HepG2 (cell line): Measurements from ENCODE around the gene FNDC3A. TPM values are rescaled to one million over a fixed set of nuclear protein-coding genes. Genes with fewer than 3 reads are reported as not detected.

Experiments used
- ATAC-seq: fragments of 200-7000 bp; cut with Tn5 transposase; 3 replicates; pipeline ENCODE4 v1.9.1; 2020; ENCODE audit warnings: mild to moderate bottlenecking, moderate library complexity
- BruUV-seq: library from RNA; stranded (reverse); fragments of 400-500 nt; replicated peaks from 2 replicates; lab custom pipeline; 2021; lab: Mats Ljungman, UMichigan
- CTCF ChIA-PET: fragments of 300-600 bp; formaldehyde crosslinking; extraction: SDS; loops from one replicate; lab custom pipeline; 2021; ENCODE audit warnings: low total read pairs, inconsistent platforms, low intra/inter-chr PET ratio; lab: Yijun Ruan, JAX
- POLR2A ChIA-PET: fragments of 350-600 bp; sonication (Branson Sonifier 250); formaldehyde crosslinking; loops from one replicate; lab custom pipeline; 2020; ENCODE audit warnings: antibody characterized with exemption, inconsistent platforms; lab: Yijun Ruan, JAX
- DNase-seq: peaks from one replicate; pipeline ENCODE4 v3.0.0-alpha.2; 2015; ENCODE audit warnings: low spot score
- FAIRE-seq: peaks from 3 replicates; lab custom pipeline; 2011; peaks lifted over from hg19 to GRCh38; lab: Jason Lieb, UNC
- H2AFZ ChIP-seq: one replicate; pipeline ENCODE4 v1.6.1; 2011; ENCODE audit warnings: low read length, inconsistent platforms
- H3K27ac ChIP-seq: fragments of 300-600 bp; 3 replicates; pipeline ENCODE4 v1.8.0; 2011; ENCODE audit warnings: mixed run types, mild to moderate bottlenecking, mixed read lengths, low read length, inconsistent platforms; ENCODE audit not compliant: insufficient read depth; ENCODE audit errors: extremely low read length
- H3K27me3 ChIP-seq, 2 experiments: fragments of 200-600 bp in 1 of 2; 2 replicates in 1 of 2; 3 replicates in 1 of 2; pipeline versions ENCODE4 v1.6.0 to v1.8.0; 2011; ENCODE audit warnings: low read length in 2 of 2, mild to moderate bottlenecking in 2 of 2, moderate library complexity in 2 of 2, inconsistent platforms in 1 of 2; ENCODE audit not compliant: insufficient read depth in 2 of 2, control insufficient read depth in 1 of 2
- H3K36me3 ChIP-seq, 2 experiments: fragments of 200-600 bp in 1 of 2; replicated peaks in 1 of 2; 2 replicates in 1 of 2; 3 replicates in 1 of 2; pipeline versions ENCODE4 v1.5.1 to v1.8.0; 2011; ENCODE audit warnings: low read length in 2 of 2, inconsistent platforms in 1 of 2; ENCODE audit not compliant: insufficient read depth in 2 of 2, control insufficient read depth in 1 of 2
- H3K4me1 ChIP-seq: 2 replicates; pipeline ENCODE4 v1.5.1; 2012; ENCODE audit warnings: low read length, inconsistent platforms; ENCODE audit not compliant: insufficient read depth
- H3K4me2 ChIP-seq: 2 replicates; pipeline ENCODE4 v1.6.0; 2011; ENCODE audit warnings: low read depth, low read length, inconsistent platforms
- H3K4me3 ChIP-seq, 3 experiments: fragments of 200-600 bp in 1 of 3; sonication (generic), shearing (Covaris generic) in 1 of 3; replicated peaks in 1 of 3; 2 replicates each; pipeline ENCODE4 v1.5.1; 2011 to 2016; ENCODE audit warnings: low read length in 3 of 3, inconsistent platforms in 2 of 3, low read depth in 2 of 3, mild to moderate bottlenecking in 2 of 3, control low read depth in 1 of 3, mixed read lengths in 1 of 3; ENCODE audit not compliant: insufficient read depth in 1 of 3
- H3K79me2 ChIP-seq: one replicate; pipeline ENCODE4 v1.6.1; 2011; ENCODE audit warnings: low read length, inconsistent platforms; ENCODE audit not compliant: insufficient read depth
- H3K9ac ChIP-seq: 2 replicates; pipeline ENCODE4 v1.6.0; 2011; ENCODE audit warnings: mild to moderate bottlenecking, low read depth, low read length, inconsistent platforms; ENCODE audit not compliant: insufficient read depth
- H3K9me3 ChIP-seq: 2 replicates; pipeline ENCODE4 v1.5.1; 2012; ENCODE audit warnings: mild to moderate bottlenecking, low read length
- H4K20me1 ChIP-seq: 2 replicates; pipeline ENCODE4 v1.6.0; 2011; ENCODE audit warnings: inconsistent platforms, mild to moderate bottlenecking, low read length, moderate library complexity; ENCODE audit not compliant: insufficient read depth
- GABPB1 ChIP-seq: IDR thresholded peaks from 2 replicates; pipeline ENCODE4 v1.6.1; 2016; ENCODE audit warnings: mild to moderate bottlenecking, missing genetic modification reagents, moderate library complexity, missing compliant biosample characterization
- KLF9 ChIP-seq: IDR thresholded peaks from 2 replicates; pipeline ENCODE4 v1.6.1; 2016; ENCODE audit warnings: low read depth
- MEF2D ChIP-seq: sonication (generic); formaldehyde crosslinking; IDR thresholded peaks from 2 replicates; pipeline ENCODE4 v1.5.1; 2020; ENCODE audit warnings: mild to moderate bottlenecking, missing genetic modification reagents
- MIXL1 ChIP-seq: IDR thresholded peaks from 2 replicates; pipeline ENCODE4 v1.6.1; 2016
- MYNN ChIP-seq: sonication (generic); formaldehyde crosslinking; IDR thresholded peaks from 2 replicates; pipeline ENCODE4 v1.4.0; 2020; ENCODE audit warnings: mild to moderate bottlenecking, low read depth, missing genetic modification reagents
- ZKSCAN5 ChIP-seq: sonication (generic); formaldehyde crosslinking; IDR thresholded peaks from 2 replicates; pipeline ENCODE4 v1.5.1; 2020; ENCODE audit warnings: mild to moderate bottlenecking, missing genetic modification reagents
- WGBS: methylation state at CpG from one replicate; pipeline ENCODE4 v1.1.6; 2017; ENCODE audit warnings: low lambda C conversion rate; 5-methylcytosine and 5-hydroxymethylcytosine counted together
- in situ Hi-C: cut with HindIII; loops from 2 replicates; pipeline ENCODE4 v1.10.0; 2017; ENCODE audit warnings: low pct_unique_long_range_greater_than_20kb; ENCODE audit not compliant: extremely low pct_ligation_motif_present
- intact Hi-C: fragments of 100-400 bp; cut with micrococcal nuclease; formaldehyde crosslinking; loops from one replicate; pipeline ENCODE4 v1.10.0; 2022; ENCODE audit not compliant: unreplicated experiment
- polyA plus RNA-seq, 8 experiments: library from polyadenylated mRNA; depleted of rRNA in 3 of 8; stranded (reverse) in 7 of 8; unstranded in 1 of 8; fragments of >200 nt; fragmentation: Illumina TruSeq in 4 of 8; extraction: Trizol in 4 of 8; gene quantifications; 2 replicates each; pipeline versions ENCODE4 v1.2.1 to v1.2.3, GENCODE V29; 2011 to 2016; ENCODE audit warnings: low read depth in 4 of 8, missing spikeins in 1 of 8, mixed read lengths in 1 of 8; ENCODE audit not compliant: insufficient read depth in 1 of 8
- total RNA-seq, 5 experiments: library from RNA; depleted of rRNA; stranded (reverse); fragments of >200 nt; fragmentation: Illumina TruSeq; extraction: Trizol; gene quantifications; 2 replicates each; pipeline ENCODE4 v1.2.3, GENCODE V29; 2016; ENCODE audit warnings: low read depth in 1 of 5
- TF ChIP-seq, protein P1 (sequence below): sonication (generic); formaldehyde crosslinking; IDR thresholded peaks from 2 replicates; pipeline ENCODE4 v1.5.1; 2020; ENCODE audit warnings: missing genetic modification reagents, mild to moderate bottlenecking, borderline replicate concordance
- TF ChIP-seq, protein P2 (sequence below): sonication (generic); formaldehyde crosslinking; IDR thresholded peaks from 2 replicates; pipeline ENCODE4 v1.4.0; 2020; ENCODE audit warnings: missing genetic modification reagents
- TF ChIP-seq, protein P3 (sequence below): sonication (generic); formaldehyde crosslinking; IDR thresholded peaks from 2 replicates; pipeline ENCODE4 v1.5.0; 2020; ENCODE audit warnings: mild to moderate bottlenecking, missing genetic modification reagents, borderline replicate concordance
- TF ChIP-seq, protein P4 (sequence below): sonication (generic); formaldehyde crosslinking; IDR thresholded peaks from 2 replicates; pipeline ENCODE4 v1.5.1; 2020; ENCODE audit warnings: mild to moderate bottlenecking, missing genetic modification reagents, borderline replicate concordance

FNDC3A gene
- total and polyA plus RNA-seq, 2 of the 13 experiments (the other 11 are each of a cell fraction or from before 2014, with no cell fraction given): 36.7 to 39.3 TPM

DNA sequence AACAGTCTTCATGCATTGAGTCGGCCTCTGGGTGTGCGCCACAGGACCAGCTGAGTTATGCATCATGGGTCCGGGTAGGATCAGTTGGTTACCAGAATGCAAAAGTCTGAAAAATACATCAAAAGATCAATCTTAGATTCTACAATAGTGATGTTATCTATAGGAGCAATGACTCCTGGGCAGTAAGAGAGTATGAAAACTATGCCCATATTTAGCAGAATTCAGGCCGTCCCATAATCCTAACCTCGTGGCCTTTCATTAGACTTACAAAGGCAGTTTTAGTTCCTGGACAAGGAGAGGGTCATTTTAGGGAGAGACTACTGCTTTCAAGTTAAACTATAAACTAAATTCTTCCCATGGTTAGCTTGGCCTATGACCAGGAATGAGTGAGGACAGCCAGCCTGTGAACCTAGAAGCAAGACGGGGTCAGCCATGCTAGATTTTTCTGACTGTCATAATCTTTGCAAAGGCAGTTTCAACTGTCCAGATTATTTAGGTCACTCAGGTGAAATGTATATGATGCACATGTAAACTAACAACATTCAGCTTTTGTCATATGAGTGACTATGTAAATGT is 260.2 kb downstream of the FNDC3A start (continued):
- TF ChIP-seq, protein P1, sequence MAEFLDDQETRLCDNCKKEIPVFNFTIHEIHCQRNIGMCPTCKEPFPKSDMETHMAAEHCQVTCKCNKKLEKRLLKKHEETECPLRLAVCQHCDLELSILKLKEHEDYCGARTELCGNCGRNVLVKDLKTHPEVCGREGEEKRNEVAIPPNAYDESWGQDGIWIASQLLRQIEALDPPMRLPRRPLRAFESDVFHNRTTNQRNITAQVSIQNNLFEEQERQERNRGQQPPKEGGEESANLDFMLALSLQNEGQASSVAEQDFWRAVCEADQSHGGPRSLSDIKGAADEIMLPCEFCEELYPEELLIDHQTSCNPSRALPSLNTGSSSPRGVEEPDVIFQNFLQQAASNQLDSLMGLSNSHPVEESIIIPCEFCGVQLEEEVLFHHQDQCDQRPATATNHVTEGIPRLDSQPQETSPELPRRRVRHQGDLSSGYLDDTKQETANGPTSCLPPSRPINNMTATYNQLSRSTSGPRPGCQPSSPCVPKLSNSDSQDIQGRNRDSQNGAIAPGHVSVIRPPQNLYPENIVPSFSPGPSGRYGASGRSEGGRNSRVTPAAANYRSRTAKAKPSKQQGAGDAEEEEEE (CRISPR knock-in tag): no peak
- TF ChIP-seq, all 625 proteins: peak for 0

DNA sequence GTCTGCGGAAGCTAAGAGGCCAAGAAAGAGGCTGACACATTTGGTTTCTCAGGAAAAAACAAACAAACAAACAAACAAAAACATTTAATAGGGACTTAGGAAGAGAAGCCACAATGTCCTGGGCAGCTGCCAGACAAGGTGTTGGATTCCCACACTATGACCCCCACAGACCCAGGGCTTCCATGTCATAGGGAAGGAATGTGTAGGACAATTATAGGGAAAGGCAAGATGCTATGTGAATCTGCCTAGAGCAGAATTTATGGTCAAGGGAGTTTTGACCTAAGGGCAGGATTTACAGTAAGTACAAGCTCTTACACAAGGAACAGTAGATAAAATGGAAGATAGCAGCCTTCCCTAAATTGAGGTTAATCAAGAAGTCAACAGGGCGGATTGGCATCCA is 262.9 kb downstream of the FNDC3A start:
- H3K4me3 ChIP-seq: no peak overlapping the region
- ATAC-seq (no peak), DNase-seq (no peak), FAIRE-seq (no peak)
- H3K4me1 ChIP-seq: no peaks in the 10 kb centered on the region
- POLR2A ChIA-PET: no interaction called here
- intact Hi-C loops: no loop called here
- no peak overlapping the region for H2AFZ ChIP-seq
- WGBS: 72% methylated on average over 2 of the region's 2 CpGs
- BruUV-seq: no TSS peak
- in situ Hi-C loops: no loop called here
- no peaks in the 10 kb centered on the region for H4K20me1 ChIP-seq
- no peaks in the 10 kb centered on the region for H3K79me2 ChIP-seq
- CTCF ChIA-PET: no interaction called here
- no peaks in the 10 kb centered on the region for H3K27me3 ChIP-seq
- no peak overlapping the region for H3K9ac ChIP-seq
- H3K9me3 ChIP-seq: no peaks in the 10 kb centered on the region
- no peak overlapping the region for H3K4me2 ChIP-seq
- no peak overlapping the region for H3K27ac ChIP-seq
- H3K36me3 ChIP-seq: no peaks in the 10 kb centered on the region
- no peak for TF ChIP-seq MYNN (CRISPR knock-in tag)
- TF ChIP-seq MIXL1 (CRISPR knock-in tag): no peak
- TF ChIP-seq, protein P2, sequence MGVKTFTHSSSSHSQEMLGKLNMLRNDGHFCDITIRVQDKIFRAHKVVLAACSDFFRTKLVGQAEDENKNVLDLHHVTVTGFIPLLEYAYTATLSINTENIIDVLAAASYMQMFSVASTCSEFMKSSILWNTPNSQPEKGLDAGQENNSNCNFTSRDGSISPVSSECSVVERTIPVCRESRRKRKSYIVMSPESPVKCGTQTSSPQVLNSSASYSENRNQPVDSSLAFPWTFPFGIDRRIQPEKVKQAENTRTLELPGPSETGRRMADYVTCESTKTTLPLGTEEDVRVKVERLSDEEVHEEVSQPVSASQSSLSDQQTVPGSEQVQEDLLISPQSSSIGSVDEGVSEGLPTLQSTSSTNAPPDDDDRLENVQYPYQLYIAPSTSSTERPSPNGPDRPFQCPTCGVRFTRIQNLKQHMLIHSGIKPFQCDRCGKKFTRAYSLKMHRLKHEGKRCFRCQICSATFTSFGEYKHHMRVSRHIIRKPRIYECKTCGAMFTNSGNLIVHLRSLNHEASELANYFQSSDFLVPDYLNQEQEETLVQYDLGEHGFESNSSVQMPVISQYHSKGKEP: no peak
- TF ChIP-seq, protein P3, sequence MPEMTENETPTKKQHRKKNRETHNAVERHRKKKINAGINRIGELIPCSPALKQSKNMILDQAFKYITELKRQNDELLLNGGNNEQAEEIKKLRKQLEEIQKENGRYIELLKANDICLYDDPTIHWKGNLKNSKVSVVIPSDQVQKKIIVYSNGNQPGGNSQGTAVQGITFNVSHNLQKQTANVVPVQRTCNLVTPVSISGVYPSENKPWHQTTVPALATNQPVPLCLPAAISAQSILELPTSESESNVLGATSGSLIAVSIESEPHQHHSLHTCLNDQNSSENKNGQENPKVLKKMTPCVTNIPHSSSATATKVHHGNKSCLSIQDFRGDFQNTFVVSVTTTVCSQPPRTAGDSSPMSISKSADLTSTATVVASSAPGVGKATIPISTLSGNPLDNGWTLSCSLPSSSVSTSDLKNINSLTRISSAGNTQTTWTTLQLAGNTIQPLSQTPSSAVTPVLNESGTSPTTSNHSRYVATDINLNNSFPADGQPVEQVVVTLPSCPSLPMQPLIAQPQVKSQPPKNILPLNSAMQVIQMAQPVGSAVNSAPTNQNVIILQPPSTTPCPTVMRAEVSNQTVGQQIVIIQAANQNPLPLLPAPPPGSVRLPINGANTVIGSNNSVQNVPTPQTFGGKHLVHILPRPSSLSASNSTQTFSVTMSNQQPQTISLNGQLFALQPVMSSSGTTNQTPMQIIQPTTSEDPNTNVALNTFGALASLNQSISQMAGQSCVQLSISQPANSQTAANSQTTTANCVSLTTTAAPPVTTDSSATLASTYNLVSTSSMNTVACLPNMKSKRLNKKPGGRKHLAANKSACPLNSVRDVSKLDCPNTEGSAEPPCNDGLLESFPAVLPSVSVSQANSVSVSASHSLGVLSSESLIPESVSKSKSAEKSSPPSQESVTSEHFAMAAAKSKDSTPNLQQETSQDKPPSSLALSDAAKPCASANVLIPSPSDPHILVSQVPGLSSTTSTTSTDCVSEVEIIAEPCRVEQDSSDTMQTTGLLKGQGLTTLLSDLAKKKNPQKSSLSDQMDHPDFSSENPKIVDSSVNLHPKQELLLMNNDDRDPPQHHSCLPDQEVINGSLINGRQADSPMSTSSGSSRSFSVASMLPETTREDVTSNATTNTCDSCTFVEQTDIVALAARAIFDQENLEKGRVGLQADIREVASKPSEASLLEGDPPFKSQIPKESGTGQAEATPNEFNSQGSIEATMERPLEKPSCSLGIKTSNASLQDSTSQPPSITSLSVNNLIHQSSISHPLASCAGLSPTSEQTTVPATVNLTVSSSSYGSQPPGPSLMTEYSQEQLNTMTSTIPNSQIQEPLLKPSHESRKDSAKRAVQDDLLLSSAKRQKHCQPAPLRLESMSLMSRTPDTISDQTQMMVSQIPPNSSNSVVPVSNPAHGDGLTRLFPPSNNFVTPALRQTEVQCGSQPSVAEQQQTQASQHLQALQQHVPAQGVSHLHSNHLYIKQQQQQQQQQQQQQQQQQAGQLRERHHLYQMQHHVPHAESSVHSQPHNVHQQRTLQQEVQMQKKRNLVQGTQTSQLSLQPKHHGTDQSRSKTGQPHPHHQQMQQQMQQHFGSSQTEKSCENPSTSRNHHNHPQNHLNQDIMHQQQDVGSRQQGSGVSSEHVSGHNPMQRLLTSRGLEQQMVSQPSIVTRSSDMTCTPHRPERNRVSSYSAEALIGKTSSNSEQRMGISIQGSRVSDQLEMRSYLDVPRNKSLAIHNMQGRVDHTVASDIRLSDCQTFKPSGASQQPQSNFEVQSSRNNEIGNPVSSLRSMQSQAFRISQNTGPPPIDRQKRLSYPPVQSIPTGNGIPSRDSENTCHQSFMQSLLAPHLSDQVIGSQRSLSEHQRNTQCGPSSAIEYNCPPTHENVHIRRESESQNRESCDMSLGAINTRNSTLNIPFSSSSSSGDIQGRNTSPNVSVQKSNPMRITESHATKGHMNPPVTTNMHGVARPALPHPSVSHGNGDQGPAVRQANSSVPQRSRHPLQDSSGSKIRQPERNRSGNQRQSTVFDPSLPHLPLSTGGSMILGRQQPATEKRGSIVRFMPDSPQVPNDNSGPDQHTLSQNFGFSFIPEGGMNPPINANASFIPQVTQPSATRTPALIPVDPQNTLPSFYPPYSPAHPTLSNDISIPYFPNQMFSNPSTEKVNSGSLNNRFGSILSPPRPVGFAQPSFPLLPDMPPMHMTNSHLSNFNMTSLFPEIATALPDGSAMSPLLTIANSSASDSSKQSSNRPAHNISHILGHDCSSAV: no peak
- TF ChIP-seq, protein P4, sequence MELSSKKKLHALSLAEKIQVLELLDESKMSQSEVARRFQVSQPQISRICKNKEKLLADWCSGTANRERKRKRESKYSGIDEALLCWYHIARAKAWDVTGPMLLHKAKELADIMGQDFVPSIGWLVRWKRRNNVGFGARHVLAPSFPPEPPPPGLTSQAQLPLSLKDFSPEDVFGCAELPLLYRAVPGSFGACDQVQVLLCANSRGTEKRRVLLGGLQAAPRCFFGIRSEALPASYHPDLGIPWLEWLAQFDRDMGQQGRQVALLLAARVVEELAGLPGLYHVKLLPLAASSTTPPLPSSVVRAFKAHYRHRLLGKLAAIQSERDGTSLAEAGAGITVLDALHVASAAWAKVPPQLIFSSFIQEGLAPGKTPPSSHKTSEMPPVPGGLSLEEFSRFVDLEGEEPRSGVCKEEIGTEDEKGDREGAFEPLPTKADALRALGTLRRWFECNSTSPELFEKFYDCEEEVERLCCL (CRISPR knock-in tag): no peak
- TF ChIP-seq GABPB1 (CRISPR knock-in tag): no peak
- TF ChIP-seq KLF9: no peak
- no peak for TF ChIP-seq MEF2D (CRISPR knock-in tag)
- TF ChIP-seq ZKSCAN5 (CRISPR knock-in tag): no peak
